Activated CD8-positive, alpha-beta memory T cell treated with anti-CD3 and anti-CD28 coated beads for 4 hours (primary cell): Measurements from ENCODE around the gene C1QTNF2.
"Not testable (repeated sequence)": the region's sequence is repeated elsewhere in the genome, so short reads cannot be mapped to it uniquely, and the experiment has no call there.

Experiments used
- DNase-seq, 2 donors: peaks; one replicate each; pipeline ENCODE4 v3.0.0-alpha.2; 2020; ENCODE audit warnings: low read depth in 2 of 2

Gene C1QTNF2

DNA sequence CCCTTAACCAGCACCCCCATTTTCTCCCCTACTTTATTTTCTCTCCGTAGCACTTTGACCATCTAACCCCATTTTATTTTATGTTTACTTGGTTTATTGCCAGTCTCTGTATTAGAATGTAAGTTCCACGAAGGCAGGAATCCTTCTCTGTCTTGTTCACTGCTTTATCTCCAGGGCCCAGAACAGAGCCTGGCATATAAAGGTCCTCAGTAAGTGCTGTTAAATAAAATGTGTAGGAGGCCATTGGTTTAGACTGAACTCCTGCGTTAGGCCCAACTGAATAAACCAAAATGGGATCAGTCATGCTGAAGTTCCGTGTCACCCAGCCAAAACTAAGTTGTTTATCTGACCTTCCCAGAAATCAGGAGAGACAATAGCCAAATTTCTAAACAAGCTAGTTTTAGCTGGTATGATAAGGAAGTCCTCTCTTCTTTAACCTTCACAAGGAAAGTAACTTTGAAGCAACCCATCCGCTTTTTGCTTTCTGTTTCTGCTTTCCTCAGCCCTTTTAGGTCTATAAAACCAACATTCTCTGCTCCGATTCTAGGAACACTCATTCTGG is 29.0 kb downstream of the C1QTNF2 start:
- DNase-seq: no peak

DNA sequence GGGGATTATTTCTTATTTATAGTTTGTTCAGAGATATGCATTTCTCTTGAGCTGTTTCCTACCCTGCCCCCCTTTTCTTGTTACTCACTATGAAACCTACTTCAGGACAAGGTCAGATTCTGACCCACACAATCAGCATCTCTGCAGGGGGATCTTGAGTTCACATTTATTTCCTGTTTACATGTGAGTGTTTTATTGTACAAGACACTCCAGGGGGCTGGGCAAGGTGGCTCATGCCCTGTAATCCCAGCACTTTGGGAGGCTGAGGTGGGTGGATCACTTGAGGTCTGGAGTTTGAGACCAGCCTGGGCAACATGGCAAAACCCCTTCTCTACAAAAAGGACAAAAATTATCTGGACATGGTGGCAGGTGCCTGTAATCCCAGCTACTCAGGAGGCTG is 29.9 kb downstream of the C1QTNF2 start:
- not testable (repeated sequence) for DNase-seq

DNA sequence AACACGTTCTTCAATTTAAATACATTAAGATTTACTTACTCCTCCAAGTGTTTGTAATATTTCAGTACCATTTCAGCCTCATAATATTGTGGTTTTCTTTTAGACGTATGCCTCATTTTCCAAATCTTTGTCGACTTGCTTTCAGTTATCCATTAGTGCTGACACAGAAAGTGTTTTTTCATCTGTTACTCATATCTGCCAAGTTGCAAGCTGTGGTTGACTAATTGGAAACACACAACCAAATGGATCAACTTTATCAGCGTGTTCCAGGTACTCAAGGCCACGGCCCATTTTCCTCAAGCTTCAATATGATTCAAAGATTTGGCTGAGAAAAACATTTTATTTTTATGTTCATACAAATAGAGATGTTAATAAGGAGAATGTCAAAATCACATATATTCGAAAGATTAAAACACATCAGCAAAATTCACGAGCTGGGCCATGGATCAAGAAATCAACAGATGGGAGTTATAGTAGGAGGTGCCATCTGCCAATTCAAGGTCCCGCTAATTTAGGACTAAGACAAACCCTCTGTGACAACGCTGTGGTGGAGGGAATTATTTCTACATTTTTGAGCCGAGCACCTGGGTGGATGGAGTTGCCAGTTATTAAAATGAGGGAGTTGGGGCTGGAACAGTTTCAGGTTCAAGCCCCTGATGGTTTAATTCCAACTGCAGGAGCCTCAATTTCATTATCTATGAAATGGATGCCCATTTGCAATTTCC is 30.9 kb downstream of the C1QTNF2 start:
- DNase-seq: no peak

DNA sequence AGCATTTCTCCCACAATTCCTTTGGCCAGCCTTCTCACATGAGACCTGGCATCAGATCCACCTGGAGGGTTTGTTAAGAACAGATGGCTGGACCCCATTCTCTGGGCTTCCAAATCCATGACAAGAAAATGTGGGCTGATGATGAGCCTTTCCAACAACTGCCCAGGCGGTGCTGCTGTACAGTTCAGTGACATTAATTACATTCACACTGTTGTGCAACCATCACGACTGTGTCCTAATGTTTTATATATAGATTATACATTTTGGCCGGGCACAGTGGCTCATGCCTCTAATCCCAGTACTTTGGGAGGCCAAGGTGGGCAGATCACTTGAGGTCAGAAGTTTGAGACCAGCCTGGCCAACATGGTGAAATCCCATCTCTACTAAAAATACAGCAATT is 35.7 kb downstream of the C1QTNF2 start:
- not testable (repeated sequence) for DNase-seq

DNA sequence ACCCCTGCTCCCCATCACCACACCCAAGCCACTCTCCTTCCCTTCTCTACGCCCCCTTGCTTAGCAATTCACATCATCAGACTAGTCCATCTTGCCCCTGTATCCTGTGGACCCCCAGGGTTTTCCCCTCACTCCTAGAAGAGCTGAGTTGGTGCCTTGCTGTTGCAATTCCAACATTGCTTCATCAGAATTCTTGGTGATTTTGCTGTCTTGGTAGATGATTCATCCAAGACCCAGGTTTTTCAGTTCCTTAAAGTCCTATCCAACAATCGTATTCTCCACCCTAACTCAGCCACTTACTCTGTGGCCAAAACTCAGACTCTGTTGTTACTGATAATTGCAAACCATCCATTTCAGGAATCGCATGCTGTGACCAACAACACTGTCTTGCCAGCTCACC is 36.7 kb downstream of the C1QTNF2 start:
- no peak for DNase-seq

DNA sequence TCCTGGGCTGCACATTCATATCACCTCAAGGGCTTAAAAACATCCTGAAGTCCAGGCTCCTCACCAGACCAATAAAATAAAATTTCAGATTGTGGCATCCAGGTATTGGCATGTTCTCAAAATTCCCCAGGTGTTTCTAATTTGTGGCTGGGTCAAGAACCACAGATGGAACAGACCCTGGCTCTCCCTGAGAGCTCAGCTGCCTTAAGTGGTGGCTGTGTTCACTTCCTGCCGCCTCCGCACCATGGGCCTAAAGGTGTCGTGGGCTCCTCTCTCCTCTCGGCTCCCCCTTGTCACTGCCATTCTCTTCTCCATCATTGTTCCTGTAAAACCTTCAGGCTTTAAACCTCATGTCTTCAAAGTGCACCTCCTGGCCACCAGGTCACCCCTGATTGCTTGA is 40.2 kb downstream of the C1QTNF2 start:
- DNase-seq: no peak

DNA sequence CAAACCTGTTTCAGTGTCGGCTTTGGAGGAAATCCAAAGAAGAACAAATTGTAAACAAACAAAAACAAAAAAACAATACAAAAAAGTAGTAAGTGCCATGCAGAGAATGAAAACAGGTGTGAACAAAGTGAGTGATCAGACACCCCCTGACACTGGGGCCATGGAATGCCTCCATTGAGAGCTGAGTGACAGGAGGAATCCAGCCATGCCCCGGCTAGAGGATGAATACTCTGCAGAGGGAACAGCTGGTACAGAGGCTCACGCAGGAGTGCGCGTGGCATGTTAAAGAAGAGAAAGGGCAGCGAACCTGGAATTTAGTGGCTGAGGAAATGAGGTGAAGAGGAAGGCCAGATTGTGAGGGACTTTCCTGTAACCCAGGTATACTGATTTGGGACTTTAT is 42.6 kb downstream of the C1QTNF2 start:
- DNase-seq: no peak

DNA sequence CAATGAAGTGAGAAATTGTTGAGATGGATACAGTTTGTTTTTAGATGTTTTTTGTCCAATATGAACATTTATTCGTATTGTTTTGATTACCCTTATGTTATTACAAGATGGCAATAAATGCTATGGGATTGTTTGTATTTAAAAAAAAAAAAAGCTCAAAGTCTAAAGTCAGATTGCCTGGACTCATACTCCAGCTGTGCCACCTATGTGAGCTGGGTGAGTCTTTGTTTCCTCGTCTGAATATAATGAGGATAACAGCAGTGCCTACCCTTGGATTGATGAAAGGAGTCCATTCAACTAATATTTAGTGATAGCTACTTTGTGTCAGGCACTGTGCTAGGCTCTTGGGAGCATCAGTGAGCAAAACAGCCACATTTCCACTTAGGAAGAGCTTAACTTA is 43.4 kb downstream of the C1QTNF2 start:
- no peak for DNase-seq

DNA sequence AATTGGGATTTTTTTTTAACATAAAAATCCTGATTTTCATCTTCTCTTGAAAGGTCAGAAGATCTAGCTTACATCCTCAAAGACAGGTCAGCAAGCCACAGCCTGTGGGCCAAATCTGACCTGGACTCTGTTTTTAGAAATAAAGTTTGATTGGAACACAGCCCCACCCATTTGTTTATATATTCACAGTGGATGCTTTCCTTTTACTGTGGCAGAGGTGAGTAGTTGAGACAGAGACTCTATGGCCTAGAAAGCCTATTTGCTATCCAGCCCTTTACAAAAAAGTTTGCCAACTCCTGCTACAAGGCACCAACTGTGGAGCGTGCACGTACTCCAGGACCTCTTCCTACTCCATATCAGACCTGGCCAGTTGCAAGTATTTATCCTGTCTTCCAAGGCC is 44.7 kb downstream of the C1QTNF2 start:
- no peak for DNase-seq

DNA sequence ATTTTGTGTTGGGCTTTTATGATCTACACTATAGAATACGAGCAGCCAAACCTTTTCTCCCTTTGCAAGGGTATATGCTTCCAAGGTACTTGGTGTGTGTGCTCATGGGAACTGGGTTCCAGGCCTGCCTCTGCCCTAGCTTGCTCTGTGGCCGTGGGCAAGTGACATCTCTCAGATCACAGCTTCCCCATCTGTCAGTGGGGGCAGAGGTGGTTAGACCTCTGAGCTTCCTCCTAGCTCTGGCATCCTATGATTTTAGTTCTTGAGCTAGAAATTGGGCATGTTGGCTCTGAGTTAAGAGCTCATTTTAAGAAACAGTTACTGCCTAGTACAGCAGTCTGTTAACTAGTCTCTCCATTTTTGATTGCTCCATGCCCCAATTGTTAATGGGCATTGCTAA is 45.5 kb downstream of the C1QTNF2 start:
- DNase-seq: no peak

DNA sequence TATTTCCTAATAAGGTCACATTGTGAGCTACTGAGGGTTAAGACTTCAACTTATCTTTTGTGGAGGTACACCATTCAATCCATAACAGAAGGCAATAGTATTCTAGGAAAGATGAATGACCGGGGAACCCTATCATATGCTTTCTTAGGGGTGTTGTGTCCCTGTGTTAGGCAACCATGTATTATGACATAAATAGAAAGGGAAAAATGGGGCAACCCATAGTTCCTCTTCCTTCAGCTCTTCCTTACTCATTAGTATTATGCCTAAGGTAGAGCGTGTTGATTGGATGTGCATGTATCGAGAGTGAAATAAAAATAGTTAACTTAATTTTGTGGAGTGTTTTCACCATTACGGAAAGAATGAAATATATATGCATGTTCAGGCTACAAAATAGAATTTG is 52.0 kb downstream of the C1QTNF2 start:
- DNase-seq: no peak

DNA sequence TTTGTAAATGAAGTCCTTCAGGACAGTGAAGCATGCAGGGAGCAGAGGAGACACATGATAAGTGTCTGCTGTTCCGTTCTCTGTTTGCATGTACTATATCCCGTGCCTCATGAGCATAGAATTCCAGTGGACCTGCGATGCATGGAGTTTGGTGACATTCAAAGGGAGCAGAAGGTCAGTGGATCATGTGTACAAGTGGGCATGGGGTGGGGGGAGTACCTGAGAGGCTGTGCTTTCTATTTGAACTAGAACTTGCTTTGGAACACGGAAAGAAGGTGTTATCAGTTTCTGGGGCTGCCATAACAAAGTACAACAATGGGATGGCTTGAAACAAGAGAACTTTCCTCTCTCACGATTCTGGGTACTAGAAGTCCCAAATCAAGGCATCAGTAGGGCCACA is 53.0 kb downstream of the C1QTNF2 start:
- DNase-seq: no peak

DNA sequence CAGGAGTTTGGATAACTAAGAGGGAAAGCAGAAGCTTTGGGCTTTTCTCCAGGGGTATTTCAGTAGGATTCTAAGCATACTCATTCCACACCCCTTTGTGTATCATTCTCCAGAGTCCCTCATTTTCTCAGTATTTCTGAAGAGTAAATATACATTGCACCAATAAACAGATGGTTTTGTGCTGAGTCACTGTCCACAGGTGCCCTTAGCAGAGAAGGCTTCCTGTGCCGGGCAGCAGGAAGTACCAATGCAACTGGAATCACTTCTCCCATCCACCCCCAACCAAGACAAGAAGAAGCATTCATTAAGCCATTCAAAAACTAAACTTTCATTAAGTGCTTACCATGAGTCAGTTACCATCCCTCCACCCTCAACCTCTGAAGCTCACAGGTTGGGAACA is 54.5 kb downstream of the C1QTNF2 start:
- no peak for DNase-seq

DNA sequence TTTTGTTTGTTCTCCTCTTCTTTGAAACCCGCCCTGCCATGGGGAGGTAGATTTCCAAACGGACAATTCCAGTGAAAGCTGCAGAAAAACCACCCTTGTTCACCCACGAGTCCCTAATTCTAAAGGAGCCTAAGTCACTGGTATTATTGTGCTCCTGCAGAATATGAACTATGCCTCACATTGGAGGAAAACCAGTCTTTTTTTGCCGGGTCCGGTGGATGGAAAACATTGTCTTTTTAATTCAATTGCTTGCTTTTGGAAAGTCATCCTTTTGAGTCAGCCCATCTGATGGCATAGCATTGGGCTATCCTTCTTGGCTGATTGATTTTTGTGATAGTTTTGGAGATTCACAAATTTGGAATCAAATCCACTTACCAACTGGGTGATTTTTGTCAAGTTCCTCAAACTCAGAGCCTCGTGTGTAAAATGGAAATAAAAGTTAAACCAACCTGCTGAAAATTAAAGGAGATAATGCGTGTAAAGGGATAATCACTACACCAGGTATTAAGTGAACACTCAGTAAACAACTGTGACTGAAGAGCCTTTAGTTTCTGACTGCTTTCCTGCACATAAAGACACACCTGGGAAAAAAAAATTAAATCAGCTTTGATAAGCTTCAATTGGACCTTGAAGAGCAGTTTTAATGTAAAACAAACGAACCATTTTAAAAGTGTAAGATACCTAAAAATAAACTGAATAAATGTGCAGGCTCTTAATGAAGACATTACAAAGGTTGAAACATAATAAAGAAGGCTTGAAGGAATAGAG is 57.3 kb downstream of the C1QTNF2 start:
- DNase-seq: no peak

DNA sequence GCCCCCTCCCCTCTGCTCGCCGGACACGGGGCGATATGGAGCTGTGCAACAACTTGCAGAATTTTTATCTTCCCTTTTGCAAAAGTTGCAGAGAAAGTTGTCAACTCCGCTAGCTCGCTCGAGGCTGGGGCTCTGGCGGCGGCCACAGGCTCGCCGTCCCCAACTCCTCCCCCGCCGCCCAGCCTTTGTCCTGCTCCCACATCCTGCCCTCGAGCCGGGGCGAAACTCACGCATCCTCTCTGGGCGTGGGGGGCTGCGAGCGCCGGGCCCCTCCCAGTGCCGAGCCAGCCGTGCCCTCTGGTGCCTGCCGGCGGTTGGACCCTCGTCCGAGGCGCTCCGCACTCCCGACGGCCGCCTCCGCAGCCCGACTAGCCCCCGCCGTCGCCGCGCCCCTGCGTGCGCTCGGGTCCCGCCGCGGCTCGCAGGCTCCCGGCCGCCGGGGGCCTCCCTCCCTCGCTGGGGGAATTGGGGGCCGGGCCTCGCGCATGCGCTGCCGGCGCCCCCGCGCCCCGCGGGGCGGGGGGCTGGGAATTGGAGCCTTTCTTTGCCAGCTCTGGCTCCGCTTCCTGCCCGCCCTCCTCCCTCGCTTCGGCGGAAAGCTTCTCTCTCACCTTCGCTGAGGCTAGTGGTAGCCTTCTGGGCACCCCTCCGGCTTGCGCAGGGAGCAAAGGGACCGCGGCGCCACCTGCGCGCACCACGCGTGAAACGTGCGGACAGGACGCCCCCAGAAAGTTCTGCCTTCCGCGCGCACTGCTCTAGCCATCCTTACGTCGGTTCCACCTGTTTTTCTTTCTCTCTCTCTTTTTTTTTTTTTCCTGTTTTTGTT is 58.1 kb downstream of the C1QTNF2 start, which contains the start of gene CCNJL:
TSS of gene CCNJL (minus strand) at position 431 of the 826 bp plus-strand sequence. CDS start 641 bp downstream, outside the sequence.
- no peak for DNase-seq

DNA sequence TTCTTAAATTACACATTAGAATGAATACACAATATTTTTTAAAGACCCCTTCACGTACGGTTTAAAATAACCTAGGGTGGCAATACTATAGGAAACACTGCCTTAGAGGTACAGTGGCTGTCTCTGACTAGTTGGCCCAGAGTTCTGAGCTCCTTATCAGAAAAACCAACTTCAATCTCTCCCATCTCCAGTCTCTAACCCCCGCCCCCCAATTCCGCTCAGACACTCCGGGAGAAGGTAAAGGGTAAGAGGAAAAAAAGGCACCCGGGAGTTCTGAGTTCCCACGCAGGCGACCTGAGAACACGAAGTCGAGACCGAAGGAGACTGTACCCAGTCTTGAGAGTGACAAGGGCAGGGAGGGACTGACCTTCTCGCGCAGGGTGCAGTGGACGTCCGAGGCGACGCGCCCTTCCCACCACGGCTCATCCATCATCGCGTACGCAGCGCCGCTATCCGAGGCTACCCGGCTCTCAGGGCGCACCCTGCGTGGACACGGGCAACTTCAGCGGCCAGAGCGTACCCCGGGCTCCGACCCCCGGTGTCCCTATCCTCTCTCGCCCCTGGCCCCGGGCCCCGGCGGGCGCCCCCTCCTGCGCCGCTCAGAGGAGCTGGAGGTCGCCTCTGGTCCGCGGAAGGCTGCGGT is 58.8 kb downstream of the C1QTNF2 start:
- DNase-seq: no peak

DNA sequence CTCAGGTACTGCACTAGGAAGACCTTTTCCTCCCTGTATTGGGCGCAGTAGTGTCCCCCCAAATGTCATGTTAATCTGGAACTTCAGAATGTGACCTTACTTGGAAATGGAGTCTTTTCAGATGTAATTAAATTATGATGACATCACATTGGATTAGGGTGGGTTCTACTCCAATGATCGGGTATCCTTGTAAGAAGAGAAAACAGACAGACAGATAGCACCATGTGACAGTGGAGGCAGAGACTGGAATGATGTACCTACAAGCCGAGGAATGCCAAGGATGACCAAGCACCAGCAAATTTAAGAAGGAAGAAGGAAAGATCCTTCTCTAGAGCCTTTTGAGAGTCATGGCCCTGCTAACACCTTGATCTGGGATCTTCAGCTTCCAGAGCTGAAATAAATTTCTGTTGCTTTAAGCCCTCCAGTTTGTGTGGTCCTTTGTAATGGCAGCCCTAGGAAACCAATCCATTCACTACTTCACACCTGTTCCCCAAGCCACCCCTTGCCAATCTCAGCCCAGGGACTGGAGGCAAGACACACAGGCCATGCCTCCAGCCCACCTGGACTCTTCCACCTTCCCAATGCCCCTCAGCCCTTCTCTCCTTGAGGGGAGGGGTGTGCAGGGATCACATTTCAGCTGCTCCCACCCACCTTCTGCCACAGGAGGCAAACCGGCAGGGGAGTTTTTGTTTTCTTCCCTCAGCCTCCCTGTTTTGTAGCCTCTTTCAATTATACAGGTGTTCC is 59.7 kb downstream of the C1QTNF2 start:
- no peak for DNase-seq

DNA sequence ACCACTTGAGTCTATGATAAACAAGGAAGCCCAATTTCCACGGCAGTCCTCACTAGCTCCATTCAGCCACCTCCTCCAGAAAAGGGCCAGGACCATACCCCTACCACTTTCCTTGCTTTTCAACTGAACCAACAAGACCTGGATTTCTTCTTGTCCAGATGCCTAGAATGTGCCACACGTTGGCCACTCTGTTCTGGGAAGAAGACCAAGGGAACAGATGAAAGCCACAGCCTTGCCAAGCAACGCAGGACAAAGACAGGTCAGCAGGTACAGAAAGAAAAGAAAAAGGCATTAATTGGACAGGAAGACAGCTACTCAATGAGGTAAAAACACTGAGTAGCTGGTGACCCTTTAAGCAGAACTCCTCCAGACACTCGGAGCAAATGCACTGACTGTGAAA is 60.3 kb downstream of the C1QTNF2 start:
- no peak for DNase-seq

DNA sequence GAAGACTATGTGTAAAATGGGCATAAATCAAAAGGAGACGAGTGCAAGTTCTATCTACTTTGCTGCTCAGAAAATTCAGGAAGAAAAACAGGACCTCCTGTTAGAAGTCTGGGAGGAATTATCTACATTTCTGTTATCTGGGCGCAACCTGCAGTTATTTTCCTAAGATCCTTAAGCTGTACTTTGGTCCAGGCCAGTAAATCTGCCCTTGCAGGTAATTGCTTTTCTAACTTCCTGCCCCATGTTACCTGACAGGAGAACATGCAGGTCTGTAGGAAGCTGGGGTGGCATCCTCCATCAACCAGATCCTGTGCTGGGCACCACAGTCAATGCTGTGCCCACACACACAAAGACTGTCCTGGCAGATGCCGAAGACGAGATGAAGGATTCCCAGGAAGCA is 63.7 kb downstream of the C1QTNF2 start:
- DNase-seq: no peak

DNA sequence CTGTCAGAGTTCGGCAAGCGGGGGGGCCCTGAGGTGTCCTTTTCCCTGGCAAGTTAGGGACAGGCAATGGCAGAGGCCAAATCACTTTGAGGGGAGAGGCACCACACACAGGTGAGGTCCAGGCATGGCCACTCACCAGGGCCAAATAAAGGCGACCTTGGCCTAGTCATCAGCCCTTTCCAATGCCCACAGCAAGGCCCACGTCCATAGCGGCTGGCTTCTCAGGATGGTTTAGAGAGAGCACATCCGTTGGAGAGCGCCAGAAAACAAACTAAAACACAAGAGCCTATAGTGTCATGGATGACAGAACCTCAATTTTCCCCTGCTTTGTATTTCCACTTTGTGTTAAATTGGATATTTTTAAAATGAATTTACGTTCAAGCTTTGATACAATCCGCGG is 65.1 kb downstream of the C1QTNF2 start:
- DNase-seq: no peak

DNA sequence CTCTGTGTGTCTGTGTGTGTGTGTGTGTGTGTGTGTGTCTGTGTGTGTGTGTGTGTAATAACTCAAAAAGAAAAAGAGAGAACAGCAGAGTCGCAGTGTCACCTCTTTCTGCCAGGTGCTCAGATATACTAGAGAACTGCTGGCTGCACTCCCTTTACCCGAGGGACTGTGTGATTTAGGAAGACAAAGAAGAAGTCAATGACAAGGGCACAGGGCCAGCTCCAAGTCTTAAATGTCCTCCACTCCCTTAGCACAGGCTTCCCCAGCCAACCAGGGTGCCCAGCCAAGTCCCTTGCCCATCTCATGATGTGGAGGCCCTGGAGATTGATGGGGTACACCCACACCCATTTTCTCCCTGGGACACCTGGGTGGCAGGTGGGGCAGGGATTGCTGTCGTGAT is 66.7 kb downstream of the C1QTNF2 start:
- no peak for DNase-seq
